Measurements from ENCODE around the gene SMCO1. TPM values are rescaled to one million over a fixed set of nuclear protein-coding genes. Genes with fewer than 3 reads are reported as not detected.

The SMCO1 gene
- total and polyA plus RNA-seq, 8 donors: not detected

- TF ChIP-seq EP300 (IDR thresholded peaks at IDR 0.05): no peak
- TF ChIP-seq POLR2AphosphoS5 (IDR thresholded peaks at IDR 0.05): no peak
- TF ChIP-seq POLR2A (IDR thresholded peaks at IDR 0.05): no peak
- no peak for TF ChIP-seq CTCF (IDR thresholded peaks at IDR 0.05)
- intact Hi-C loops (cut with DNase I; ENCODE audit: low total_unique reads): no loop called here
- peaks cover 8 to 53% (median 38%) of the 10 kb centered on the region in 4 donors for H3K36me3 ChIP-seq
- no peak for DNase-seq
- no peaks in the 10 kb centered on the region for H3K9me3 ChIP-seq
- no peak overlapping the region for H3K4me3 ChIP-seq
- WGBS, 5 donors: 80 to 92% (median 91%) methylated on average over 5 of the region's 5 CpGs
- H3K27me3 ChIP-seq: no peaks in the 10 kb centered on the region
- no peak overlapping the region for H3K27ac ChIP-seq
- peaks cover 0 to 6% (median 2%) of the 10 kb centered on the region in 4 donors for H3K4me1 ChIP-seq
Measured at GRCh38 chr3:196557236-196557635, 42.1 kb upstream of the SMCO1 start.

GRCh38 chr3:196555295-196555694, 40.1 kb upstream of the SMCO1 start:
- Histone ChIP-seq H3K27ac (no peak overlapping the region), H3K4me1 (peaks cover 0 to 6% (median 2%) of the 10 kb centered on the region in 4 donors), H3K36me3 (peaks cover under 1 to 43% (median 25%) of the 10 kb centered on the region in 4 donors), H3K9me3 (peaks cover 0 to under 1% (median 0%) of the 10 kb centered on the region in 4 donors), H3K4me3 (no peak overlapping the region), H3K27me3 (no peaks in the 10 kb centered on the region)
- intact Hi-C loops (cut with DNase I; ENCODE audit: low total_unique reads): no loop called here
- WGBS, 5 donors: 76 to 94% (median 85%) methylated on average over 3 of the region's 3 CpGs
- DNase-seq: no peak
- no peak for TF ChIP-seq POLR2AphosphoS5 (IDR thresholded peaks at IDR 0.05)
- TF ChIP-seq POLR2A (IDR thresholded peaks at IDR 0.05): no peak
- no peak for TF ChIP-seq EP300 (IDR thresholded peaks at IDR 0.05)
- TF ChIP-seq CTCF (IDR thresholded peaks at IDR 0.05): no peak

GRCh38 chr3:196554205-196554604, 39.1 kb upstream of the SMCO1 start:
- Histone ChIP-seq H3K27me3 (no peaks in the 10 kb centered on the region), H3K4me1 (peaks cover 0 to 6% (median 2%) of the 10 kb centered on the region in 4 donors), H3K4me3 (no peak overlapping the region), H3K9me3 (peaks cover 0 to 12% (median 3%) of the 10 kb centered on the region in 4 donors), H3K27ac (no peak overlapping the region), H3K36me3 (peaks cover 0 to 32% (median 15%) of the 10 kb centered on the region in 4 donors)
- intact Hi-C loops (cut with DNase I; ENCODE audit: low total_unique reads): no loop called here
- TF ChIP-seq CTCF (IDR thresholded peaks at IDR 0.05) (no peak), EP300 (IDR thresholded peaks at IDR 0.05) (no peak), POLR2A (IDR thresholded peaks at IDR 0.05) (no peak), POLR2AphosphoS5 (IDR thresholded peaks at IDR 0.05) (no peak)
- 69 to 82% (median 74%) methylated on average over 3 of the region's 3 CpGs for WGBS, 5 donors
- DNase-seq: no peak

GRCh38 chr3:196553551-196553950, 38.4 kb upstream of the SMCO1 start:
- intact Hi-C loops (cut with DNase I; ENCODE audit: low total_unique reads): no loop called here
- peaks cover 0 to 6% (median under 1%) of the 10 kb centered on the region in 4 donors for H3K4me1 ChIP-seq
- TF ChIP-seq POLR2AphosphoS5 (IDR thresholded peaks at IDR 0.05) (no peak), CTCF (IDR thresholded peaks at IDR 0.05) (no peak), POLR2A (IDR thresholded peaks at IDR 0.05) (no peak), EP300 (IDR thresholded peaks at IDR 0.05) (no peak)
- H3K4me3 ChIP-seq: no peak overlapping the region
- no peak for DNase-seq
- H3K27me3 ChIP-seq: no peaks in the 10 kb centered on the region
- 93 to 97% (median 96%) methylated on average over 9 of the region's 9 CpGs for WGBS, 5 donors
- H3K9me3 ChIP-seq: peaks cover 0 to 17% (median 5%) of the 10 kb centered on the region in 4 donors
- H3K27ac ChIP-seq: no peak overlapping the region
- peaks cover 0 to 25% (median 10%) of the 10 kb centered on the region in 4 donors for H3K36me3 ChIP-seq

Data from stomach (tissue), 9 donors.